Hepatocyte (in vitro differentiated cells): ENCODE data around the gene PPME1. TPM values are rescaled to one million over a fixed set of nuclear protein-coding genes. Genes with fewer than 3 reads are reported as not detected.

Experiments used
- DNase-seq: peaks from one replicate; pipeline ENCODE4 v3.0.0-alpha.2; 2016; ENCODE audit warnings: low spot score
- H2AFZ ChIP-seq: fragments of 200-600 bp; sonication (generic); 2 replicates; pipeline ENCODE4 v1.6.0; 2016; ENCODE audit warnings: antibody characterized with exemption, mild to moderate bottlenecking
- H3K27ac ChIP-seq: fragments of 200-600 bp; sonication (generic); 2 replicates; pipeline ENCODE4 v1.5.1; 2016; ENCODE audit warnings: mild to moderate bottlenecking
- H3K27me3 ChIP-seq: fragments of 200-600 bp; sonication (generic); 2 replicates; pipeline ENCODE4 v1.6.1; 2016
- H3K36me3 ChIP-seq: fragments of 200-600 bp; sonication (generic); replicated peaks from 2 replicates; pipeline ENCODE4 v1.5.1; 2016; ENCODE audit warnings: low read depth; ENCODE audit not compliant: insufficient read depth
- H3K4me1 ChIP-seq: fragments of 200-600 bp; sonication (generic); 2 replicates; pipeline ENCODE4 v1.5.1; 2016; ENCODE audit warnings: mild to moderate bottlenecking, moderate library complexity; ENCODE audit not compliant: insufficient read depth
- H3K4me2 ChIP-seq: fragments of 200-600 bp; sonication (generic); 2 replicates; pipeline ENCODE4 v1.6.0; 2016
- H3K4me3 ChIP-seq: fragments of 200-600 bp; sonication (generic); 2 replicates; pipeline ENCODE4 v1.5.1; 2016; ENCODE audit warnings: mild to moderate bottlenecking
- H3K79me2 ChIP-seq: fragments of 200-600 bp; sonication (generic); 2 replicates; pipeline ENCODE4 v1.6.0; 2017; ENCODE audit warnings: mild to moderate bottlenecking
- H3K9me2 ChIP-seq: fragments of 200-600 bp; sonication (generic); replicated peaks from 2 replicates; pipeline ENCODE4 v1.6.0; 2017; ENCODE audit warnings: mild to moderate bottlenecking; ENCODE audit not compliant: insufficient read depth
- H3K9me3 ChIP-seq: fragments of 200-600 bp; sonication (generic); 2 replicates; pipeline ENCODE4 v1.5.1; 2016; ENCODE audit warnings: low read depth, mild to moderate bottlenecking
- H4K20me1 ChIP-seq: fragments of 200-600 bp; sonication (generic); 2 replicates; pipeline ENCODE4 v1.6.0; 2016; ENCODE audit warnings: mild to moderate bottlenecking; ENCODE audit not compliant: insufficient read depth, poor library complexity, severe bottlenecking
- EZH2 ChIP-seq: fragments of 200-600 bp; sonication (generic); IDR thresholded peaks from 2 replicates; pipeline ENCODE4 v1.6.1; 2016; ENCODE audit warnings: antibody characterized with exemption, mild to moderate bottlenecking, borderline replicate concordance
- EZH2phosphoT487 ChIP-seq: fragments of 200-600 bp; sonication (generic); IDR thresholded peaks from one replicate; pipeline ENCODE4 v1.6.1; 2018; ENCODE audit warnings: antibody characterized with exemption, mild to moderate bottlenecking, low read depth, moderate library complexity; ENCODE audit not compliant: unreplicated experiment, severe bottlenecking
- WGBS: methylation state at CpG from one replicate; pipeline ENCODE4 v1.1.6; 2016; ENCODE audit warnings: low lambda C conversion rate; ENCODE audit errors: missing lambda C conversion rate; 5-methylcytosine and 5-hydroxymethylcytosine counted together
- polyA plus RNA-seq: library from polyadenylated mRNA; unstranded; fragments of >200 nt; fragmentation: Nextera tagmentation; extraction: Ambion mirVana; gene quantifications from 2 replicates; pipeline ENCODE4 v1.2.1, GENCODE V29; 2016
- total RNA-seq: library from RNA; depleted of rRNA; stranded (reverse); fragments of >200 nt; gene quantifications from 2 replicates; pipeline ENCODE4 v1.2.3, GENCODE V29; 2014
- TF ChIP-seq, protein P1 (sequence below): fragments of 200-600 bp; sonication (generic); IDR thresholded peaks from 2 replicates; pipeline ENCODE4 v1.5.1; 2016; ENCODE audit warnings: antibody characterized with exemption, mild to moderate bottlenecking; ENCODE audit not compliant: poor library complexity

PPME1 gene
- total and polyA plus RNA-seq, 2 experiments from 2014 or later, result 25.2 to 45.7 TPM

DNA sequence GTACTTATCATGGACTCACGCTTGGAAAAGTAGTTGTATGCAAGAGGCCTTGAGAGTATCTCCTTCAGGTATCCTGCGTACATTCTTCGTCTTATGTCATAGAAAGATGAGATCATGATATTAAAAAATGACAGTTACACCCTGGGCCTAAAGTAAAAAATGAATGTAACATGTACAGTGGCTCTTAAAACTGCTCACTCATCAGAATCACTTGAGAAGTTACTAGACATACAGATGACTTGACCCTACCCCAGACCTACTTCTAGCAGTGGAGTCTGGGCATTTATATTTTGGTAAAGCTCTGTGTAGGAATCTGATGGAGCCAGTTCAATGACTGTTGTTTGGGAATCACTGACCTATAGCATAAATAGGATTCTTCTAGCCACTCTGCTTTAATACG, 54.5 kb downstream of the PPME1 start:
- Histone ChIP-seq H3K27me3 (no peaks in the 10 kb centered on the region), H3K4me2 (no peak overlapping the region), H4K20me1 (no peaks in the 10 kb centered on the region), H3K9me3 (no peaks in the 10 kb centered on the region), H3K79me2 (no peaks in the 10 kb centered on the region), H3K9me2 (no peaks in the 10 kb centered on the region), H3K4me1 (peaks cover 6% of the 10 kb centered on the region), H3K36me3 (no peaks in the 10 kb centered on the region), H2AFZ (no peak overlapping the region), H3K4me3 (no peak overlapping the region), H3K27ac (no peak overlapping the region)
- no peak for TF ChIP-seq EZH2
- no peak for TF ChIP-seq EZH2phosphoT487
- TF ChIP-seq, protein P1, sequence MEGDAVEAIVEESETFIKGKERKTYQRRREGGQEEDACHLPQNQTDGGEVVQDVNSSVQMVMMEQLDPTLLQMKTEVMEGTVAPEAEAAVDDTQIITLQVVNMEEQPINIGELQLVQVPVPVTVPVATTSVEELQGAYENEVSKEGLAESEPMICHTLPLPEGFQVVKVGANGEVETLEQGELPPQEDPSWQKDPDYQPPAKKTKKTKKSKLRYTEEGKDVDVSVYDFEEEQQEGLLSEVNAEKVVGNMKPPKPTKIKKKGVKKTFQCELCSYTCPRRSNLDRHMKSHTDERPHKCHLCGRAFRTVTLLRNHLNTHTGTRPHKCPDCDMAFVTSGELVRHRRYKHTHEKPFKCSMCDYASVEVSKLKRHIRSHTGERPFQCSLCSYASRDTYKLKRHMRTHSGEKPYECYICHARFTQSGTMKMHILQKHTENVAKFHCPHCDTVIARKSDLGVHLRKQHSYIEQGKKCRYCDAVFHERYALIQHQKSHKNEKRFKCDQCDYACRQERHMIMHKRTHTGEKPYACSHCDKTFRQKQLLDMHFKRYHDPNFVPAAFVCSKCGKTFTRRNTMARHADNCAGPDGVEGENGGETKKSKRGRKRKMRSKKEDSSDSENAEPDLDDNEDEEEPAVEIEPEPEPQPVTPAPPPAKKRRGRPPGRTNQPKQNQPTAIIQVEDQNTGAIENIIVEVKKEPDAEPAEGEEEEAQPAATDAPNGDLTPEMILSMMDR, result no peak
- 100% methylated on average over 4 of the region's 4 CpGs for WGBS
- DNase-seq, result no peak

DNA sequence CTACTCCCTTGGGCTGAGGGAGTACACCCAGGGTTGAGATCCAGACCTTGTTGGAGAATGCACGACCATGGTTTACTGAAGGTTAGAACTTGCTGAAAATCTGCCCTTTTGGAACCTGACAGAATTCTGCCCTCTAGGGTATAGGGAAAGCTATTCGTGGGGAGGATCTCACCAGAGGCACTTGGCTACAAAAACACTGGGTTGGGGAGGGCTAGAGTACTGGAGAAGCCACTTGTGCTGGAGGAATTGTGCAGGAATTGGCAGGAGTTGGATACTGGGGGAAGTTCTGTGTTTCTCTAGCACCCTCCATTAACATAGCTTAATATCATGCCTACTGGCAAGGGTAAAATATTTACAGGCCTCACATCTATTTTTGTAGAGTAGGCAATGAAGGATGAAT, 55.8 kb downstream of the PPME1 start:
- Histone ChIP-seq H3K4me1 (no peaks in the 10 kb centered on the region), H3K79me2 (no peaks in the 10 kb centered on the region), H4K20me1 (no peaks in the 10 kb centered on the region), H3K27me3 (no peaks in the 10 kb centered on the region), H3K9me3 (no peaks in the 10 kb centered on the region), H2AFZ (no peak overlapping the region), H3K36me3 (no peaks in the 10 kb centered on the region), H3K27ac (no peak overlapping the region), H3K4me3 (no peak overlapping the region), H3K4me2 (no peak overlapping the region), H3K9me2 (no peaks in the 10 kb centered on the region)
- no peak for TF ChIP-seq EZH2phosphoT487
- TF ChIP-seq, protein P1, result no peak
- no peak for TF ChIP-seq EZH2
- WGBS, result 68% methylated on average over 2 of the region's 2 CpGs
- no peak for DNase-seq

DNA sequence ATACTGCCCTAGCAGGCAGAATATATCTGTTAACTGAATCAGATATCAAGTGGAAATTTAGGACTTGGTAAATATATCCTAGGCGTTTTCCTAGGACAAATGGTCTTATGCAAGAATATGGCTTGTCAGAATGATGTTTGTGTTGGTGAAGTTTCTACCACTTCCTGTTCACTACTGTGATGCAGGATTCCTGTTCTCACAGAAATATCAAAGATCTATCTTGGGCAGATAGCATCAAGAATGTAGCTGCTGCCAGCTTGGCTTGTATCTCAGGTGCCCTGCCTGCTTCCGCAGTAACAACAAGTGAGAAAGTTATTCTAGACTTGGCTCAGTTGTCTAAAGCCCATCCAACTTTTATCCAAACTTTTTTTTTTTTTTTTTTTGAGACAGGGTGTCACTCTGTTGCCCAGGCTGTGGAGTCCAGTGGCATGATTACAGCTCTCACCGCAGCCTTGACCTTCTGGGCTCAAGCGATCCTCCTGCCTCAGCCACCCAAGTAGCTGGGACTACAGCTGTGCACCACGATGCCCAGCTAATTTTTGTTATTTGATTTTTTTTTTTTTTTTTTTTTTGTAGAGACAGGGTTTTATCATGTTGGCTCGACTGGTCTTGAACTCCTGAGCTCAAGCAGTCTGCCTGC, 61.3 kb downstream of the PPME1 start:
- no peaks in the 10 kb centered on the region for H3K79me2 ChIP-seq
- H3K4me3 ChIP-seq, result no peak overlapping the region
- H3K4me2 ChIP-seq, result no peak overlapping the region
- no peaks in the 10 kb centered on the region for H3K9me3 ChIP-seq
- no peaks in the 10 kb centered on the region for H3K27me3 ChIP-seq
- H2AFZ ChIP-seq, result no peak overlapping the region
- H3K36me3 ChIP-seq, result no peaks in the 10 kb centered on the region
- no peaks in the 10 kb centered on the region for H3K4me1 ChIP-seq
- 97% methylated on average over 6 of the region's 6 CpGs for WGBS
- no peak overlapping the region for H3K27ac ChIP-seq
- DNase-seq, result no peak
- TF ChIP-seq EZH2, result no peak
- no peaks in the 10 kb centered on the region for H4K20me1 ChIP-seq
- H3K9me2 ChIP-seq, result no peaks in the 10 kb centered on the region

DNA sequence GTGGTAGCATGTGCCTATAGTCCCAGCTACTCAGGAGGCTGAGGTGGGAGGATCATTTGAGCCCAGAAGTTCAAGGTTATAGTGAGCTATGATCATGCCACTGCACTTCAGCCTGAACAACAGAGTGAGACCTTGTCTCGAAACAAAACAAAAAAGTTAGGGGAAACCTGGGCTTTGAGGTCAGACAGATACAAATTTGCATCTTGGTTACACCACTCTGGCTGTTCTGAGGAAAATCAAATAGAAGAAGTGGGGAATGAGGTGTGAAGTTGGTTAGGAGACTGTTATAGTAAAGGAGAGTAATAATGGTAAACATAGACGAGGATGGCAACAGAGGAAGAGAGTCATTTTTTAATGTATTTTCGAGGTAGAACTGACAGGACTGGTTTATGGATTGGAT, 62.6 kb downstream of the PPME1 start:
- no peaks in the 10 kb centered on the region for H3K36me3 ChIP-seq
- no peak overlapping the region for H3K27ac ChIP-seq
- H3K4me1 ChIP-seq, result no peaks in the 10 kb centered on the region
- H3K27me3 ChIP-seq, result no peaks in the 10 kb centered on the region
- no peak overlapping the region for H2AFZ ChIP-seq
- DNase-seq, result no peak
- no peak overlapping the region for H3K4me2 ChIP-seq
- no peaks in the 10 kb centered on the region for H3K9me2 ChIP-seq
- no peaks in the 10 kb centered on the region for H3K79me2 ChIP-seq
- TF ChIP-seq, protein P1, result no peak
- no peak for TF ChIP-seq EZH2phosphoT487
- no peak for TF ChIP-seq EZH2
- H3K4me3 ChIP-seq, result no peak overlapping the region
- no peaks in the 10 kb centered on the region for H3K9me3 ChIP-seq
- no peaks in the 10 kb centered on the region for H4K20me1 ChIP-seq
- WGBS, result 97% methylated on average over 3 of the region's 3 CpGs
